Peyer's patch (tissue), 4 donors: ENCODE data around the gene PRSS38. TPM values are rescaled to one million over a fixed set of nuclear protein-coding genes. Genes with fewer than 3 reads are reported as not detected.

Experiments
- DNase-seq, 3 donors: peaks; one replicate each; pipeline ENCODE4 v3.0.0-alpha.2; 2017 to 2019
- H3K27ac ChIP-seq, 4 donors: fragments of 200-600 bp; sonication (generic); one replicate each; pipeline ENCODE4 v1.5.1; 2016 to 2019
- H3K27me3 ChIP-seq, 2 donors: fragments of 200-600 bp; sonication (generic); one replicate each; pipeline ENCODE4 v1.5.1; 2019
- H3K36me3 ChIP-seq, 3 donors: fragments of 200-600 bp; sonication (generic); one replicate each; pipeline ENCODE4 v1.5.1; 2016 to 2019
- H3K4me1 ChIP-seq, 4 donors: fragments of 200-600 bp; sonication (generic); one replicate each; pipeline ENCODE4 v1.5.1; 2016 to 2019
- H3K4me3 ChIP-seq, 4 donors: fragments of 200-600 bp; sonication (generic); 1 replicate in 3 of 4; 2 replicates in 1 of 4; pipeline ENCODE4 v1.5.1; 2016 to 2019; ENCODE audit warnings: mild to moderate bottlenecking in 1 of 4
- H3K9me3 ChIP-seq, 4 donors: fragments of 200-600 bp; sonication (generic); one replicate each; pipeline ENCODE4 v1.5.1; 2016 to 2019; ENCODE audit warnings: mild to moderate bottlenecking in 1 of 4
- CTCF ChIP-seq, 6 experiments: fragments of 450-650 bp in 4 of 6; fragments of 200-600 bp in 2 of 6; sonication (generic) in 1 of 6; IDR thresholded peaks; one replicate each; pipeline ENCODE4 v1.5.1; 2017 to 2019; ENCODE audit warnings: antibody characterized with exemption in 6 of 6, mild to moderate bottlenecking in 3 of 6, moderate library complexity in 1 of 6
- POLR2A ChIP-seq, 2 donors: fragments of 450-650 bp; IDR thresholded peaks; one replicate each; pipeline ENCODE4 v1.5.1; 2017; ENCODE audit warnings: antibody characterized with exemption in 2 of 2, mild to moderate bottlenecking in 2 of 2, moderate library complexity in 2 of 2
- total RNA-seq, 4 donors: library from RNA; depleted of rRNA; stranded (reverse); fragments of >200 nt; gene quantifications; one replicate each; pipeline ENCODE4 v1.1.0, GENCODE V29; 2016

The PRSS38 gene
- total RNA-seq, 4 donors from 2014 or later = not detected

- DNase-seq = no peak
- Histone ChIP-seq H3K4me1 (peaks cover 0 to 6% (median 0%) of the 10 kb centered on the region in 4 donors), H3K27me3 (no peaks in the 10 kb centered on the region), H3K27ac (peak overlapping the region in 1 of 4 donors; percentile 38), H3K9me3 (no peaks in the 10 kb centered on the region), H3K4me3 (no peak overlapping the region), H3K36me3 (no peaks in the 10 kb centered on the region)
- TF ChIP-seq CTCF (IDR thresholded peaks at IDR 0.05) (no peak), POLR2A (IDR thresholded peaks at IDR 0.05) (no peak)
Observed at GRCh38 chr1:227793948-227794816, 21.3 kb upstream of the PRSS38 start.

- no peak for DNase-seq
- Histone ChIP-seq H3K4me1 (peaks cover 0 to 6% (median 0%) of the 10 kb centered on the region in 4 donors), H3K36me3 (no peaks in the 10 kb centered on the region), H3K4me3 (no peak overlapping the region), H3K27ac (peak overlapping the region in 1 of 4 donors; percentile 38), H3K27me3 (no peaks in the 10 kb centered on the region), H3K9me3 (no peaks in the 10 kb centered on the region)
- TF ChIP-seq POLR2A (IDR thresholded peaks at IDR 0.05) = no peak
- TF ChIP-seq CTCF (IDR thresholded peaks at IDR 0.05) = no peak
Observed at GRCh38 chr1:227794817-227795192, 20.7 kb upstream of the PRSS38 start.

GRCh38 chr1:227795732-227796131, 19.7 kb upstream of the PRSS38 start:
- no peaks in the 10 kb centered on the region for H3K9me3 ChIP-seq
- peaks cover 0 to 6% (median 0%) of the 10 kb centered on the region in 4 donors for H3K4me1 ChIP-seq
- DNase-seq = no peak

GRCh38 chr1:227796359-227796915, 19.0 kb upstream of the PRSS38 start:
- Histone ChIP-seq H3K9me3 (no peaks in the 10 kb centered on the region), H3K36me3 (no peaks in the 10 kb centered on the region), H3K4me3 (no peak overlapping the region), H3K4me1 (peaks cover 0 to 6% (median 0%) of the 10 kb centered on the region in 4 donors), H3K27ac (no peak overlapping the region), H3K27me3 (no peaks in the 10 kb centered on the region)
- DNase-seq = no peak
- no peak for TF ChIP-seq CTCF (IDR thresholded peaks at IDR 0.05)
- no peak for TF ChIP-seq POLR2A (IDR thresholded peaks at IDR 0.05)

More at GRCh38 chr1:227795732-227796131, 19.7 kb upstream of the PRSS38 start:
- H3K4me3 ChIP-seq = no peak overlapping the region
- H3K27me3 ChIP-seq = no peaks in the 10 kb centered on the region
- no peak overlapping the region for H3K27ac ChIP-seq
- H3K36me3 ChIP-seq = no peaks in the 10 kb centered on the region
- TF ChIP-seq CTCF (IDR thresholded peaks at IDR 0.05) (no peak), POLR2A (IDR thresholded peaks at IDR 0.05) (no peak)

GRCh38 chr1:227797144-227797543, 18.3 kb upstream of the PRSS38 start:
- no peaks in the 10 kb centered on the region for H3K27me3 ChIP-seq
- H3K9me3 ChIP-seq = no peaks in the 10 kb centered on the region

More at GRCh38 chr1:227797144-227797543, 18.3 kb upstream of the PRSS38 start:
- DNase-seq = no peak
- Histone ChIP-seq H3K36me3 (no peaks in the 10 kb centered on the region), H3K27ac (no peak overlapping the region), H3K4me1 (peaks cover 0 to 6% (median 0%) of the 10 kb centered on the region in 4 donors), H3K4me3 (no peak overlapping the region)
- TF ChIP-seq POLR2A (IDR thresholded peaks at IDR 0.05) (no peak), CTCF (IDR thresholded peaks at IDR 0.05) (no peak)
